ENCODE measurements around the gene MORN1. TPM values are rescaled to one million over a fixed set of nuclear protein-coding genes. Genes with fewer than 3 reads are reported as not detected.

Gene MORN1
- polyA plus RNA-seq, 1 of the 3 experiments (the other 2 are of a cell fraction) = 16.3 TPM

GRCh38 chr1:2360588-2361364 is 30.6 kb downstream of the MORN1 start:
- no peak overlapping the region for H3K27ac ChIP-seq (ENCODE audit: low read depth in 2 of 2, low read length in 1 of 2)
- POLR2A ChIA-PET = no interaction called here
- TF ChIP-seq FOXM1 (IDR thresholded peaks at IDR 0.05; ENCODE audit: low read depth) (no peak), FOSL2 (IDR thresholded peaks at IDR 0.05; ENCODE audit: borderline replicate concordance, low read depth) (no peak), RFX5 (IDR thresholded peaks at IDR 0.05; ENCODE audit: low read length) (no peak), FOXJ3 (CRISPR knock-in tag; IDR thresholded peaks at IDR 0.05) (no peak), MEF2A (IDR thresholded peaks at IDR 0.05; ENCODE audit: borderline replicate concordance, low read depth) (no peak), RXRA (IDR thresholded peaks at IDR 0.05; ENCODE audit: borderline replicate concordance, low read depth) (no peak), RCOR1 (IDR thresholded peaks at IDR 0.05; ENCODE audit: low read length) (no peak), RAD21 (IDR thresholded peaks at IDR 0.05; ENCODE audit: low read length) (no peak), CHD2 (IDR thresholded peaks at IDR 0.05; ENCODE audit: low read length, partially characterized antibody) (no peak), USF2 (IDR thresholded peaks at IDR 0.05; ENCODE audit: borderline replicate concordance, low read depth, low read length) (no peak), JUND (IDR thresholded peaks at IDR 0.05) (no peak)

DNA sequence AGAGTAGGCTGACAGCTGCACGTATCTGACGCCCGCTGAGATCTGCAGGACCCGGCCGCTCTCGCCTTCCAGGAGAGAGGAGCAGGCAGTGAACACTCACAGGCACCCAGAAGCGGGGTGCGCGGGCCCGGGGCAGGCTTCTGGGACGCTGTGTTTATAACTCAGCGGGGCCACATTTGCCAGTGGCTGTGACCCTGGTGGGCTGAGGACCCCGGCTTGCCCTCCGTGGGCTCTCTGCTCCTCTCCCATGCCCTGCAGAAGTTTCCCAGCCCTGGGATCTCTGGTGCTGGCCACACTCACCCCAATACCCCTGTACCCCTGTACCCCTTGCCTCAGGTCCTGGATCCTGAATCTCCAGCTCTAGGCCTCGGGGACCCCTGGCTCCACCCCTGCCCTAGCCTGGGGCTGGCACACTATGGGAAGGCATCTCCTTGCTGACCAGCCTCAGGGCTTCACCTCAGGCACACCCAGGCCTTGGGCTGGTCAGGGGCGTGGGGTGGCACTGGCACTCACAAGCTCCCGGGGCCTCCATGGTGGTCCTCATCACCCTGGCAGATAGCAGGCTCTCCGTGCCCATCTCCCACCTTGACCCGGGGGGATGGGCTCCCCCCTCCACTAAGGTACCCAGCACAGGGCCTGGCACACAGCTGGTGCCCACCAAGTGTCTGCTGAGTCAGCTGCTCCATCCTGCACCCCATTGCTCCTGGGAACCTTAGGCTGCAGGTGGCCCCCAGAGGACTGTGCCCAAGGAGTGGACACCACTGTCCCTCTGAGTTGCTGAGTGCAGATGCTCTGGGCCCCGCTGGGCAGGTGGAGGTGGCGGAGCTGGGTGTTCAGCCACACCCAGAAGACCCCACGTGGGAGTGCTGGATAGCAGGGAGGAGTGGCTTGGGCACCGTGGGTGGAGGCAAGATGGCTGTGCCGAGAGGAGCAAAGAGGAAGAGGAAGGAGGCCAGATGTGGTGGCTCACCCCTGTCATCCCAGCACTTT is 32.4 kb downstream of the MORN1 start:
- H3K36me3 ChIP-seq (replicated peaks in 1 of 2; ENCODE audit: control insufficient read depth in 1 of 2, insufficient read depth in 2 of 2, low read length in 1 of 2) = no peaks in the 10 kb centered on the region
- CTCF ChIA-PET = interaction anchor here (1.4 kb wide), 1 partner anchor 22 kb away, joined by 4 read pairs; no protein-coding TSS in a partner anchor
- 92% methylated on average over 21 of the region's 24 CpGs for WGBS (ENCODE audit: low lambda C conversion rate)
- H3K4me2 ChIP-seq = no peak overlapping the region
- 0 out of 2 replicates have a peak, but pooled peaks cover 2% of the 10 kb centered on the region for H3K9me3 ChIP-seq
- H2AFZ ChIP-seq (ENCODE audit: low read depth) = no peak overlapping the region
- no peaks in the 10 kb centered on the region for H3K27me3 ChIP-seq (ENCODE audit: insufficient read depth)
- H3K9ac ChIP-seq = no peak overlapping the region
- no peaks in the 10 kb centered on the region for H3K9me2 ChIP-seq
- no peak overlapping the region for H3K27ac ChIP-seq (ENCODE audit: low read depth in 2 of 2, low read length in 1 of 2)
- no peaks in the 10 kb centered on the region for H3K4me1 ChIP-seq (ENCODE audit: control insufficient read depth in 1 of 2, insufficient read depth in 2 of 2, low read depth in 1 of 2, low read length in 1 of 2)
- POLR2A ChIA-PET = no interaction called here
- H4K20me1 ChIP-seq (ENCODE audit: insufficient read depth) = no peaks in the 10 kb centered on the region
- no peak for TF ChIP-seq MEF2A (IDR thresholded peaks at IDR 0.05; ENCODE audit: borderline replicate concordance, low read depth)
- H3K79me2 ChIP-seq (ENCODE audit: insufficient read depth) = no peaks in the 10 kb centered on the region
- no peak overlapping the region for H3K4me3 ChIP-seq (ENCODE audit: low read depth in 2 of 2, low read length in 1 of 2)
- no peaks in the 10 kb centered on the region for H3F3A ChIP-seq (replicated peaks; ENCODE audit: insufficient read depth)
- no peak for DNase-seq

More at GRCh38 chr1:2360588-2361364, 30.6 kb downstream of the MORN1 start:
- Histone ChIP-seq H3K4me2 (no peak overlapping the region), H3K9me2 (no peaks in the 10 kb centered on the region), H3K4me1 (ENCODE audit: control insufficient read depth in 1 of 2, insufficient read depth in 2 of 2, low read depth in 1 of 2, low read length in 1 of 2) (no peaks in the 10 kb centered on the region), H2AFZ (ENCODE audit: low read depth) (no peak overlapping the region), H3K9me3 (0 out of 2 replicates have a peak, but pooled peaks cover 5% of the 10 kb centered on the region), H3K27me3 (ENCODE audit: insufficient read depth) (no peaks in the 10 kb centered on the region), H3K9ac (no peak overlapping the region), H4K20me1 (ENCODE audit: insufficient read depth) (no peaks in the 10 kb centered on the region), H3K4me3 (ENCODE audit: low read depth in 2 of 2, low read length in 1 of 2) (no peak overlapping the region), H3F3A (replicated peaks; ENCODE audit: insufficient read depth) (no peaks in the 10 kb centered on the region), H3K79me2 (ENCODE audit: insufficient read depth) (no peaks in the 10 kb centered on the region), H3K36me3 (replicated peaks in 1 of 2; ENCODE audit: control insufficient read depth in 1 of 2, insufficient read depth in 2 of 2, low read length in 1 of 2) (no peaks in the 10 kb centered on the region)
- DNase-seq = no peak
- WGBS (ENCODE audit: low lambda C conversion rate) = 83% methylated on average over 11 of the region's 11 CpGs
- CTCF ChIA-PET = interaction anchor here (1.4 to 2.0 kb wide), 2 partner anchors 21 to 166 kb away, joined by 4 to 5 read pairs; no protein-coding TSS in a partner anchor

Data from SK-N-SH (cell line).